ENCODE measurements around the gene PTPRD.

DNA sequence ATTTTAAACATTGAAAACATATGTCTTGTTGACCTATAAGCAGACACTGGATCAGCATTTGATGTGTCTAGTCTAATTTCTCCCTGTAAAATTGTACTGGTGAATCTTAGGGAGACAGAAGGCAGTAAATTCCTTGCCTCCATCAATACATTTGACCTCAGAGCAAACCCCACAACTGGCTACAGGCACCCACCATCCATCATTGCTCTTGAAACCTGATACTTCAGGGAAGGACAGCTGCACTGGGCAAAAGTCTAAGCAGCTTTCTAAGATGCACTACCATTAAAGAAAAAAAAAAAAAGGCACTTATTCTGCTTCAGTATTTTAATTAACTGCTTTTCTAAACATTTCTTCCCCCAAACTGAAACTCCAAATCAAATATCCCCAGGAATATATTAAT lies 1761.9 kb downstream of the PTPRD start:
- TF ChIP-seq, protein P1, sequence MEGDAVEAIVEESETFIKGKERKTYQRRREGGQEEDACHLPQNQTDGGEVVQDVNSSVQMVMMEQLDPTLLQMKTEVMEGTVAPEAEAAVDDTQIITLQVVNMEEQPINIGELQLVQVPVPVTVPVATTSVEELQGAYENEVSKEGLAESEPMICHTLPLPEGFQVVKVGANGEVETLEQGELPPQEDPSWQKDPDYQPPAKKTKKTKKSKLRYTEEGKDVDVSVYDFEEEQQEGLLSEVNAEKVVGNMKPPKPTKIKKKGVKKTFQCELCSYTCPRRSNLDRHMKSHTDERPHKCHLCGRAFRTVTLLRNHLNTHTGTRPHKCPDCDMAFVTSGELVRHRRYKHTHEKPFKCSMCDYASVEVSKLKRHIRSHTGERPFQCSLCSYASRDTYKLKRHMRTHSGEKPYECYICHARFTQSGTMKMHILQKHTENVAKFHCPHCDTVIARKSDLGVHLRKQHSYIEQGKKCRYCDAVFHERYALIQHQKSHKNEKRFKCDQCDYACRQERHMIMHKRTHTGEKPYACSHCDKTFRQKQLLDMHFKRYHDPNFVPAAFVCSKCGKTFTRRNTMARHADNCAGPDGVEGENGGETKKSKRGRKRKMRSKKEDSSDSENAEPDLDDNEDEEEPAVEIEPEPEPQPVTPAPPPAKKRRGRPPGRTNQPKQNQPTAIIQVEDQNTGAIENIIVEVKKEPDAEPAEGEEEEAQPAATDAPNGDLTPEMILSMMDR (IDR thresholded peaks at IDR 0.05) = no peak
- no peak for TF ChIP-seq POLR2A (IDR thresholded peaks at IDR 0.05)
